Activated CD4-positive, alpha-beta T cell treated with anti-CD3 and anti-CD28 coated beads, Interleukin-2, amount 50 U/mL, for 1 hour (primary cell): ENCODE measurements around the gene CACNA2D2.

Experiments
- DNase-seq: peaks from one replicate; pipeline ENCODE4 v3.0.0-alpha.2; 2020

The CACNA2D2 gene

DNA sequence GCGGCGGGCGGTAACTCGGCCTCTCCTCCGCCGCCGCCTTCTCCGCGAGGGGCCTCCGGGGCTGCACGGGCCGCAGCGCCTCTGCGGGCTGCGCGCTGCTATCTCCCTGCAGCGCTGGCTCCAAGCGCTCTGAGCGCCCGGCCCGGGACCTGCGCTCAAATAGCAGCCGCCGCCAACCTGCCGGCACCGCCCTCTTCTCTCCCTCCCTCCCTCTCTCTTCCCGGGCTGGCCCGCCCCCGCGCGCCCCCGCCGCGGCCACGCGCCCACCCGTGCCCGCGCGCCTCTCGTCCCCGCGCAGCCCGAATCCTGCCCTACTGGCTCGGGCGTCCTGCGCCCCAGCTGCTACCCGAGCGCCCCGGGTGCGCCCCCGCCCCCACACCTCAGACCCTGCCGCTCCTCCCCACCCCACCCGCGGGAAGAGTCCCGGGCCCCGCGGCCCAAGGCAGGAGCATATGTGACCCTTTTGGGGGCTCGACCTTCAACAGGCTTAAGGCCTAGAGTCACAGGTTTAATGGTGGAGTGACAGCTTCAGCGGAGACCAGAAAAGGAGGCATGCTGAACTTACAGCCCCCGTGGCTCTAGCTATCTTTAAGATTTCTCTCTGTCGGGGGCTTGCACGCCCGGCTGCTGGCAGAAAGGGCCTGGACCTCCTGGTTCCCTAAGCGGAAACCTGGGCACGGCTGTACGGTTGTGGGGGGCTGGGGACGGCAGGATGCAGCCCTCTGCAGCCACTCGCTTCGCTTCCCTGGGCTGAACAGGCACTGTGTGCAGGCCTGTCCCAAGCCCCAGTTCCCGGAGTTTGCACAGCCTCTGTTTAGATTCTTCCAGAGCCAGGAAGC lies at the start of gene CACNA2D2:
Gene CACNA2D2 (minus strand): TSS at position 131 of the 839 bp plus-strand sequence. CDS start 211 bp downstream, outside the sequence.
- peak; percentile 64 for DNase-seq

- no peak for DNase-seq
Measured at GRCh38 chr3:50552598-50552997, 49.2 kb upstream of the CACNA2D2 start.

- no peak for DNase-seq
Measured at GRCh38 chr3:50551681-50552435, 48.4 kb upstream of the CACNA2D2 start.

- no peak for DNase-seq
Measured at GRCh38 chr3:50551054-50551659, 47.7 kb upstream of the CACNA2D2 start.

- DNase-seq: peak; percentile 65
Measured at GRCh38 chr3:50550079-50550736, 46.8 kb upstream of the CACNA2D2 start.

DNA sequence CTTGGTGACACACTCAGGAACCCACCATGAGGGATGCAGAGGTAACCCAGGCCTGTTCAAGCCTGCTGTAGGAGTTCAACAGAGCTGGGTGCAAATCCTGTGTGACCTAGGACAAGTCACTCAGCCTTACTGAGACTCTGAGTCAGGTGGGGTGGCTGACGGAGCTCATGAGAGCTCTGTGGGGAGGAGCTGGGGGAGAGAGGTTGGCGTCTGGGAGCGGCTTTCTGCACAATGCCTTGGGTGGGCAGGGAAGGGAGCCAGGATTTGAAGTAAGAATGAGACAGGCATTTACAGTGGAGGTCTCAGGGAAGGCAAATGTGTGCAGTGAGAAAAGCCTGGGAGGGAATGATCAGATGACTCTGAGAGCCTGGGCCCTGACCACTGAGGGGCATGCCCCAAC lies 45.8 kb upstream of the CACNA2D2 start:
- DNase-seq: no peak

DNA sequence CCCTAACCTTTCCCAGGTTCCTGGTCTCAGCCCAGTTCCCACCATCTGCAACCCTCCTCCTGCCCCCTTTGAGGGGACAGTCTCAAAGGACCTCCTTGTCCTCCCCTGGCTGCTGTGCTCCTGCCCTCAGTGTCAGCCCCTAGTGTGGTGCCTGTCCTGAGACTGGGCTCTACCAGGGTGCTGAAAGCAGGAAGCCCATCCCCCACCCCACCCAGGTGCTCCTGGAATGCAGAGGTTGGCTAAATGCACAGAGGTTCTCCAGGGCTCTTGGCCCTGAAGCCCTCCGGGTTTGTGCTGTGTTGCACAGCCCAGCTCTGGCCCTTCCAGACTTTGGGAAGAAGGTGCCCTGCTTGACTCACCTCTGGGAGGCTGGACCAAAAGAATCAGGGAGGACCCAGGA lies 42.3 kb upstream of the CACNA2D2 start:
- no peak for DNase-seq

- peak; percentile 59 for DNase-seq
Measured at GRCh38 chr3:50542177-50543034, 39.0 kb upstream of the CACNA2D2 start.

- no peak for DNase-seq
Measured at GRCh38 chr3:50539356-50540286, 36.2 kb upstream of the CACNA2D2 start.

- DNase-seq: no peak
Measured at GRCh38 chr3:50537421-50538129, 34.1 kb upstream of the CACNA2D2 start.

DNA sequence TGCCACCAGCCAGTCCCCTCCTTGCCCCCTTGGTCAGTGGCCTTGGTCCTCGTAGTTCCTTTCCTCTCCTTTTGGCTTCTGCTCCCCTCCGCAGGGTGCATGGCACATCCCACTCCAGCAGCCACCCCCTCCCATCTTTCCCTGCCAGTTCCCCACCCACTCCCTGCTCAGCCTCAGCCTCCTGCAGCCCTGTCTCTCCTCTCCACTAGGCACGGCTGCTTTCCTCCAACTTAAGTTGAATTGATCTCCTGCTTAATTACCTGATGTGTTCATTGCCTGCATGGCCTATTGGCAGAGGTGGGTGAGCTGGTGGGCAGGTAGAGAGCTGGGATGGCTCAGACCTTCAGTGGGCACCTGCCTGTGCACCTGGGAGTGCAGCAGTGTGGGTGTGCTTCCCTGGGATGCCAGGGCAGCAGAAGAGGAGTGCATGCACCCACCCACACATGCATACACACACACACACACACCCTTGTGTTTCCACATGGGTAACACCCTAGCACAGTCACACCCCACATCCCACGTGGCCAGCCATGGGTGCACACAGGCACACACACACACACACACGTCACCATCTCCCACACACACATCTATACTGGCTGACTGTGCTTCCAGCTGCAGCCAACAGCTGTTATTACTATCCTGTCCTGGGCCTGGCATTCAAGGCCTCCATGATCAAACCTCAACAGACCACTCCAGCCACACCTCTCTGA lies 33.2 kb upstream of the CACNA2D2 start:
- DNase-seq: no peak

- DNase-seq: no peak
Measured at GRCh38 chr3:50534681-50535330, 31.4 kb upstream of the CACNA2D2 start.

DNA sequence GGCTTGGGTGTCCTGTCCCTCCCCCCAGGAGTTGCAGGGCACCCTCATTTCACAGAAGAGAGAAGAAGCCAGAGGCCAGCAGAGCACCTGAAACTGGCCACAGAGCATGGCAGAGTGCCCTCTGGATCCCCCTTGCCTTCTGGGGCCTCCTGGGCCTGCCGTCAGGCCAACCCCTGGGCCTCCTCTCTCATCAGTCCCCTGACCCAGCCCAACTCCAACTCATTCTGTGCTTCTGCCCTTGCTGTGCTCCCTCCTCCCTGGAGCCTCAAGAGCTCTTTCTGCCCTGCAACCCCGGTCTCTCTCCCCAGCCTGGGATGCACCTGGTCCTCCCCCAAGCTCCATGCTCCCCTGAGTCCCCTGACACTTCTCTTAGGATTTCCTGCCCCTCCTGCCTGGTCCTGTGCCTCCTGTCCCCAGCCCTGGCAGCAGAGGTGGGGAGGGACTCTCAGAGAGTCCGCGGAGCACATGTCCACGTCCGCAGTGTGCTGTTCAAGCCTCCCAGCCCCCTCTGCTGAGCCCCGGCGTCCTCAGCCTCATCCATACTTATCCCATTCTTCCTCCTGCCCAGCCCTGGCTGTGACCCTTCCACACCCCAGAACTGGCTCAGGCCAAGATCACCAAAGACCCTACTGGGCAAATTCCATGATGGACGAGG lies 30.5 kb upstream of the CACNA2D2 start:
- DNase-seq: no peak

- DNase-seq: no peak
Measured at GRCh38 chr3:50533316-50533715, 29.9 kb upstream of the CACNA2D2 start.

- DNase-seq: no peak
Measured at GRCh38 chr3:50532062-50532705, 28.8 kb upstream of the CACNA2D2 start.

DNA sequence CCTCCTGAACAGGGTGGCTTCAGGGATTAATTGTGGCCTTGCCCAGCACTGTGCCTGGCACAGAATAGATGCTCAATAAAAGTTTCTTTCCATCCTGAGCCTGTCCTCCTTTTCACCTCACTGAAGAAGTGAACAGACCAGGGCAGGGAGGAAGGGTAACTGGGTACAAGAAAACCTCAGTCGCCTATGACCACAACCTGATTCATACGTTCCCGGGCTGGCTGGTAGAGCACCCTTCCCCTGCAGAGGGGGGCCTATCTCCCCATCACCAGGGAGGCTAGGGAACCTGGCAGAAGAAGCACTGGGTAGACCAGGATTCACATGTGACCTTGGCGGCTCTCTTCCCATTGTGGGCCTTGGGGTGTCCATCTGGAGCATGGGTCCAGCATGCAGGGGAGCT lies 27.8 kb upstream of the CACNA2D2 start:
- no peak for DNase-seq

DNA sequence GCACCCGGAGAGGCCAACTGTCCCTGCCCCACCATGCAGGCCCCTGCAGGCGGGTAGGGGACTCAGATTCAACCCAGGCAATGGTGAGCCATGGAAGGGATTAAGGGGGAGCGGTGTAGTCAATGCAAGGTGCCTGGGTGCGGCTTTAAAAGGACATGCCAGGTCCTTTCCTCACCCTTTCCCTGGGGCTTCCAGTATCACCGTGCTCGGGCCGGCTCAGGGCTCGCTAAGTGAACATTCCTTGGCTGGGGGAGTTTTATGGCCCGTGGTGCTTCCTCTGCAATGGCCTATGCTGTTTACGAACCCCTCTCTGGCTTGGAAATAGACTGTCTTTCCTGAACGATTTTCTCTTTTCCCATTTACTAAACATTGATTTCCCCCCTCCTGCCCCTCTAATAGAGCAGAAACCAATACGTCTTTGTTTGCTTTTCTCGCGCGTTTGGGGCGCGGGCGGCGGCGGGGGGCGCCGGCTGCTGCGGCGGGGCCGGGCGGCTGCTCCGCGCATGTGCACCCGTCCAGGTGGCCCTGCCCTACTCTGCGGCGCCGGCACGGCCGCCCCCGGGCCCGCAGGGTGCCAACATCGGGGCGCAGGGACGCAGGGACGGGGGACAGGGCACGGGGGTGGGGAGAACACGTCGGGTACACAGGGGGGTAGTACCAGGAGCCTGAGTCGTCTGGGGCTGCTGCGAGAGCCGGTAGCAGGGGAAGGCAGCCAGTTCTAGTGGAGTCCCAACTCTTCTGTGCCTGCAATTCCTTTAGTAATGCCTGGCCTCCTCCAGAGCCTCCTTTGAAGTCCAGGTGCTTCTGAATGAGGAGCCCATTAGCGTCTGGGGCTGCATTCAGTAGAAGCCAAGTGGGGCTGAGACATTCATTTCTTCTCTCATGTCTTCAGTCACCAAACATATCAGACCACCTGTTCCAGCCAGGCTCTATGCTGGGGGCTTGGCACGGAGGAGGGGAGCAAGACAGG lies 26.9 kb upstream of the CACNA2D2 start:
- DNase-seq: no peak
